RWPE2 (cell line): ENCODE results near the gene CEP41.
A peak's percentile ranks its signal among the peaks of the same experiment; 100 is the strongest.

ENCODE experiments used
- ATAC-seq: fragments of 200-7000 bp; cut with Tn5 transposase; 3 replicates; pipeline ENCODE4 v1.9.1; 2021; ENCODE audit warnings: low read depth
- DNase-seq: peaks from one replicate; pipeline ENCODE4 v3.0.0-alpha.2; 2020; ENCODE audit warnings: low spot score
- H3K27ac ChIP-seq: fragments of 450-650 bp; 2 replicates; pipeline ENCODE4 v1.5.1; 2017; ENCODE audit warnings: mild to moderate bottlenecking; ENCODE audit not compliant: poor library complexity, severe bottlenecking
- H3K27me3 ChIP-seq: fragments of 250-450 bp; sonication (Bioruptor Pico); 2 replicates; pipeline ENCODE4 v1.5.1; 2021; ENCODE audit warnings: mild to moderate bottlenecking, moderate library complexity; ENCODE audit not compliant: insufficient read depth, poor library complexity, severe bottlenecking
- H3K36me3 ChIP-seq: fragments of 250-450 bp; sonication (Bioruptor Pico); 2 replicates; pipeline ENCODE4 v1.5.1; 2020; ENCODE audit warnings: low read depth, mild to moderate bottlenecking, moderate library complexity
- H3K4me1 ChIP-seq: fragments of 250-450 bp; sonication (Bioruptor Pico); 2 replicates; pipeline ENCODE4 v1.5.1; 2021; ENCODE audit warnings: mild to moderate bottlenecking, moderate library complexity; ENCODE audit not compliant: insufficient read depth, poor library complexity, severe bottlenecking
- H3K4me3 ChIP-seq: fragments of 250-450 bp; sonication (Bioruptor Pico); 2 replicates; pipeline ENCODE4 v1.5.1; 2021; ENCODE audit warnings: mild to moderate bottlenecking, moderate library complexity; ENCODE audit not compliant: severe bottlenecking
- H3K9me3 ChIP-seq: fragments of 250-450 bp; sonication (Bioruptor Pico); 2 replicates; pipeline ENCODE4 v1.5.1; 2021; ENCODE audit warnings: mild to moderate bottlenecking, moderate library complexity; ENCODE audit not compliant: severe bottlenecking
- CTCF ChIP-seq: fragments of 450-650 bp; IDR thresholded peaks from one replicate; pipeline ENCODE4 v1.5.1; 2017; ENCODE audit warnings: mild to moderate bottlenecking, moderate library complexity; ENCODE audit not compliant: poor library complexity, severe bottlenecking

Gene CEP41

DNA sequence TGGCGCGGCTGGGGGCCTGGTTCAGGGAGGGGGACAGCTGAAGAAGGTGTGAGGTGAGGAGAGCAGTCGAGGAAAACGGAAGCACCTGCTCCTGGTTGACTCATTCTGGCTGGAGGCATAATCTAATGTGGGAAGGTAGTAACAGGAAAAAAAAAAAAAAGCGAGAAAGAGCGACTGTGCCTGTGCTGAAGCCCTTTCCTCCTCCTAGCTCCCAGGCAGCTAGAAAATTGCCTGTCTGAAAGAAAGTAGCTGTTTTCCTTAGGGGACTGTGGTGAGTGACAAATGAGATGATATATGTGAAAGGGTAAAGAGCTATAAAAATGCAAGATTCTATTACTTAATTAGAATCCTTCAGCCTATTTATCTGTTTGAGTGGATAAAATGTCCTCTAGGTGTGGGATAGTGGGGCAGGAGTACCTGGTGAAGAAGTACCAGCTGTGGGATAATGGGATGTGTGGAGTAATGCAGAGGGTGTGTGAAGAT, 46.2 kb upstream of the CEP41 start:
- Histone ChIP-seq H3K9me3 (no peaks in the 10 kb centered on the region), H3K27ac (no peak overlapping the region), H3K4me3 (peak overlapping the region; percentile 38), H3K27me3 (no peaks in the 10 kb centered on the region), H3K36me3 (no peaks in the 10 kb centered on the region), H3K4me1 (peaks cover 7% of the 10 kb centered on the region)
- ATAC-seq (peak; percentile 3; the same call in 1 of the 3 replicates), DNase-seq (no peak)
- no peak for TF ChIP-seq CTCF

DNA sequence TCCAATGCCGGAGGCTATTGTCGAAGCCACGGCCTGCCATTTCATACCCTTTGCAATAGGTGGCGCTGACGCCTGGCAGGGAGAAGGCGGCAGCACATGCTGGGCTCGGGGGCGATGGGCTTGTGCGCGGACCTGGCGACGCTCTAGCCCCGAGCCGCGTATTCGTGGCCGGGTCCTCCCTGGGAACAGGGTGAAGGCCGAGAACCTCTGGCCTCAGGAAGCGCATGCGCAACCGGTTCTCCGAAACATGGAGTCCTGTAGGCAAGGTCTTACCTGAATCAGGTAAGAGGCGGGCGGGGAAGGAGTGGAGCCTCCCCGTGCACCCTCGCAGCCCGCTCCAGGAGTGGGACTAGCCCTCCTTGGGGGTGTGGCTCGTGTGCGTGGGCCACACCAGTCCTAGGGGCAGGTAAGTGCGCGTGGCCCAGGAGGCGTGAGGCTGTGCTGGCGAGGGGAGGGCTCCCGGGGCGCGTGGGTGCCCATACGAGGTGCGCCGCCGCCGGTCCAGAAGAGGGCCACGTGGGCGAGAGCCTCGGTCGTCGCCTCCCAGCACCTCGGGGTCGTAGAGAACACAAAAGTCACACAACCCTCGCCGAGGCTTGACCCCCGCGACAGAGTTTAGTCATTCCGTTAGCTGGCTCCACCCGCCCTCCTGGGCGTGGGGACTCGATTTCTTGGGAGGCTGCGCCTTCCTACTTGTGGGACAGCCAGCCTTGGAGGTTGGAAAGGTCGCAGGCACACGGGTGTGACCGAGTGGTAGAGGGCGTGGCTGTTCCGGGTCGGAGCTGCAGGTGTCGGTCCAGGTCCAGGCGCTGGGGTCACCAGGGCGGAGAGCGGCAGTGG, 45.5 kb upstream of the CEP41 start:
- peak; percentile 76 for DNase-seq
- H3K4me3 ChIP-seq, result peak overlapping the region; percentile 38
- ATAC-seq, result peak; percentile 74

GRCh38 chr7:130485734-130486113, 44.9 kb upstream of the CEP41 start:
- no peaks in the 10 kb centered on the region for H3K36me3 ChIP-seq
- peaks cover 7% of the 10 kb centered on the region for H3K4me1 ChIP-seq
- H3K27me3 ChIP-seq, result no peaks in the 10 kb centered on the region
- no peaks in the 10 kb centered on the region for H3K9me3 ChIP-seq
- H3K4me3 ChIP-seq, result peak overlapping the region; percentile 38
- no peak for DNase-seq
- no peak overlapping the region for H3K27ac ChIP-seq
- no peak for TF ChIP-seq CTCF
- no peak for ATAC-seq

More for the DNA sequence above, 45.5 kb upstream of the CEP41 start:
- Histone ChIP-seq H3K9me3 (no peaks in the 10 kb centered on the region), H3K4me1 (peaks cover 7% of the 10 kb centered on the region), H3K27ac (no peak overlapping the region), H3K36me3 (no peaks in the 10 kb centered on the region), H3K27me3 (no peaks in the 10 kb centered on the region)
- TF ChIP-seq CTCF, result peak; percentile 77

DNA sequence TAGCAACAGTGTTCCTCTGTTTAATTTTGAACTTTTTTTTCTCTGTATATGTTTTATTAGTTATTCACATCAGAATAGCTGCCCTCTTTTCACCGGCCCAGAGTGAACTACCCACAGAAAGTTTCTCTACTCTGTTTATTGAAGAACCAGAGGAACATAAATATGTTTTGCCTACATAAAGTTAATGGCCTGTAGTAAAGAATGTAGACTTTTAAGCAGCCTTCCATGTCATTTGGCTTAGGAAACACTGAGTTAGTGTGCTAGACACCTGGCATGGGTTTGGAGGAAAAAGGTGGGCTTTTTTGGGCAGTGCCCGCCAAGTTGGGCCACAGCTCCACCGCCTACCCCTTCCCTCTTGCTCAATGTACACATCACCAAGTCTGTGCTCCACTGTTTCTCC, 42.2 kb upstream of the CEP41 start:
- H3K4me3 ChIP-seq, result no peak overlapping the region
- H3K36me3 ChIP-seq, result no peaks in the 10 kb centered on the region
- DNase-seq (no peak), ATAC-seq (no peak)
- H3K27me3 ChIP-seq, result no peaks in the 10 kb centered on the region
- no peak overlapping the region for H3K27ac ChIP-seq
- H3K4me1 ChIP-seq, result peaks cover 7% of the 10 kb centered on the region
- peaks cover 3% of the 10 kb centered on the region for H3K9me3 ChIP-seq
- TF ChIP-seq CTCF, result no peak

GRCh38 chr7:130481898-130482297, 41.1 kb upstream of the CEP41 start:
- ATAC-seq (no peak), DNase-seq (no peak)
- no peak overlapping the region for H3K4me3 ChIP-seq
- H3K27me3 ChIP-seq, result no peaks in the 10 kb centered on the region
- peaks cover 7% of the 10 kb centered on the region for H3K4me1 ChIP-seq
- H3K9me3 ChIP-seq, result peaks cover 8% of the 10 kb centered on the region
- H3K36me3 ChIP-seq, result no peaks in the 10 kb centered on the region
- no peak for TF ChIP-seq CTCF
- no peak overlapping the region for H3K27ac ChIP-seq
